Measurements from ENCODE around the gene WDR37. TPM values are rescaled to one million over a fixed set of nuclear protein-coding genes. Genes with fewer than 3 reads are reported as not detected.

Gene WDR37
- polyA plus RNA-seq, 4 donors: 12.6 to 19.4 (median 15.1) TPM

GRCh38 chr10:1180071-1180730 is 124.0 kb downstream of the WDR37 start:
- DNase-seq (ENCODE audit: low read depth in 4 of 4, low spot score in 3 of 4): no peak

GRCh38 chr10:1180836-1181235 is 124.7 kb downstream of the WDR37 start:
- no peak for DNase-seq (ENCODE audit: low read depth in 4 of 4, low spot score in 3 of 4)

Other genes starting within 250 kb of the WDR37 start
- gene LARP4B, start 124.7 kb upstream of the WDR37 start, polyA plus RNA-seq (ENCODE audit: insufficient read length in 4 of 4): 10 to 100 TPM; 25.6 to 53.0 (median 44.6) TPM
- gene GTPBP4, start 68.0 kb upstream of the WDR37 start, polyA plus RNA-seq (ENCODE audit: insufficient read length in 4 of 4): 10 to 100 TPM; 48.1 to 72.3 (median 66.2) TPM
- under 1 TPM in 1 of 4 donors, not detected in 3; 0.33 TPM for gene IDI2, start 30.5 kb upstream of the WDR37 start, polyA plus RNA-seq (ENCODE audit: insufficient read length in 4 of 4)
- 10 to 100 TPM; 49.0 to 81.4 (median 70.4) TPM for gene IDI1, start 7.3 kb upstream of the WDR37 start, polyA plus RNA-seq (ENCODE audit: insufficient read length in 4 of 4)